Gastroesophageal sphincter (tissue), 4 donors: ENCODE measurements around the gene TENT4B. TPM values are rescaled to one million over a fixed set of nuclear protein-coding genes. Genes with fewer than 3 reads are reported as not detected.
A peak's percentile ranks its signal among the peaks of the same experiment; 100 is the strongest.

Source experiments
- ATAC-seq: fragments of 150-250 bp; one replicate; pipeline ENCODE4 v1.9.1; 2016; ENCODE audit warnings: mild to moderate bottlenecking, moderate library complexity
- H3K27ac ChIP-seq, 4 donors: fragments of 200-600 bp; sonication (generic) in 3 of 4; 1 replicate in 3 of 4; 2 replicates in 1 of 4; pipeline ENCODE4 v1.5.1; 2016 to 2019
- H3K27me3 ChIP-seq: fragments of 200-600 bp; sonication (generic); one replicate; pipeline ENCODE4 v1.5.1; 2019
- H3K36me3 ChIP-seq, 2 donors: fragments of 200-600 bp; sonication (generic); one replicate each; pipeline ENCODE4 v1.5.1; 2019; ENCODE audit warnings: control low read depth in 1 of 2
- H3K4me1 ChIP-seq, 3 donors: fragments of 200-600 bp; sonication (generic); 1 replicate in 2 of 3; 2 replicates in 1 of 3; pipeline ENCODE4 v1.5.1; 2016 to 2019; ENCODE audit warnings: control low read depth in 2 of 3
- H3K4me3 ChIP-seq, 2 donors: fragments of 200-600 bp; sonication (generic); one replicate each; pipeline ENCODE4 v1.5.1; 2019; ENCODE audit warnings: mild to moderate bottlenecking in 1 of 2, moderate library complexity in 1 of 2
- H3K9me3 ChIP-seq, 3 donors: fragments of 200-600 bp; sonication (generic); one replicate each; pipeline ENCODE4 v1.5.1; 2017 to 2019; ENCODE audit warnings: control low read depth in 2 of 3
- EP300 ChIP-seq: sonication (generic); formaldehyde crosslinking; IDR thresholded peaks from one replicate; pipeline ENCODE4 v1.6.1; 2017; ENCODE audit warnings: antibody characterized with exemption, mild to moderate bottlenecking
- POLR2A ChIP-seq, 2 donors: fragments of 450-650 bp; IDR thresholded peaks; one replicate each; pipeline ENCODE4 v1.6.1; 2017; ENCODE audit warnings: antibody characterized with exemption in 2 of 2, mild to moderate bottlenecking in 2 of 2, moderate library complexity in 1 of 2
- POLR2AphosphoS5 ChIP-seq: sonication (generic); formaldehyde crosslinking; IDR thresholded peaks from one replicate; pipeline ENCODE4 v1.6.1; 2017; ENCODE audit warnings: antibody characterized with exemption
- WGBS, 2 donors: methylation state at CpG; one replicate each; pipeline ENCODE4 v1.1.5; 2018; ENCODE audit warnings: low coverage in 1 of 2; 5-methylcytosine and 5-hydroxymethylcytosine counted together
- total RNA-seq, 4 donors: library from RNA; depleted of rRNA; stranded (reverse); fragments of >200 nt; gene quantifications; one replicate each; pipeline ENCODE4 v1.1.0, GENCODE V29; 2016
- TF ChIP-seq, protein P1 (sequence below), 4 experiments: fragments of 200-600 bp in 2 of 4; fragments of 450-650 bp in 2 of 4; sonication (generic) in 1 of 4; IDR thresholded peaks; one replicate each; pipeline ENCODE4 v1.5.1; 2017 to 2019; ENCODE audit warnings: antibody characterized with exemption in 4 of 4, mild to moderate bottlenecking in 2 of 4, moderate library complexity in 2 of 4

TENT4B gene
- total RNA-seq, 4 donors from 2014 or later, result 13.9 to 25.7 (median 20.9) TPM

GRCh38 chr16:50256604-50257003, 103.5 kb downstream of the TENT4B start:
- WGBS, 2 donors, result 100% methylated on average over 1 of the region's 1 CpG; no CpG with 5 or more reads in 1 of the 2 donors
- no peak overlapping the region for H3K4me3 ChIP-seq
- no peaks in the 10 kb centered on the region for H3K36me3 ChIP-seq
- peaks cover 0 to 35% (median 7%) of the 10 kb centered on the region in 3 donors for H3K4me1 ChIP-seq
- H3K27ac ChIP-seq, result no peak overlapping the region
- H3K9me3 ChIP-seq, result no peaks in the 10 kb centered on the region
- no peak for ATAC-seq
- TF ChIP-seq POLR2AphosphoS5 (no peak), EP300 (no peak), POLR2A (IDR thresholded peaks at IDR 0.05) (no peak)
- TF ChIP-seq, protein P1, sequence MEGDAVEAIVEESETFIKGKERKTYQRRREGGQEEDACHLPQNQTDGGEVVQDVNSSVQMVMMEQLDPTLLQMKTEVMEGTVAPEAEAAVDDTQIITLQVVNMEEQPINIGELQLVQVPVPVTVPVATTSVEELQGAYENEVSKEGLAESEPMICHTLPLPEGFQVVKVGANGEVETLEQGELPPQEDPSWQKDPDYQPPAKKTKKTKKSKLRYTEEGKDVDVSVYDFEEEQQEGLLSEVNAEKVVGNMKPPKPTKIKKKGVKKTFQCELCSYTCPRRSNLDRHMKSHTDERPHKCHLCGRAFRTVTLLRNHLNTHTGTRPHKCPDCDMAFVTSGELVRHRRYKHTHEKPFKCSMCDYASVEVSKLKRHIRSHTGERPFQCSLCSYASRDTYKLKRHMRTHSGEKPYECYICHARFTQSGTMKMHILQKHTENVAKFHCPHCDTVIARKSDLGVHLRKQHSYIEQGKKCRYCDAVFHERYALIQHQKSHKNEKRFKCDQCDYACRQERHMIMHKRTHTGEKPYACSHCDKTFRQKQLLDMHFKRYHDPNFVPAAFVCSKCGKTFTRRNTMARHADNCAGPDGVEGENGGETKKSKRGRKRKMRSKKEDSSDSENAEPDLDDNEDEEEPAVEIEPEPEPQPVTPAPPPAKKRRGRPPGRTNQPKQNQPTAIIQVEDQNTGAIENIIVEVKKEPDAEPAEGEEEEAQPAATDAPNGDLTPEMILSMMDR (IDR thresholded peaks at IDR 0.05), result no peak
- H3K27me3 ChIP-seq, result no peaks in the 10 kb centered on the region

GRCh38 chr16:50257876-50258275, 104.8 kb downstream of the TENT4B start:
- no peak for TF ChIP-seq EP300
- no peak for TF ChIP-seq POLR2AphosphoS5
- no peak for TF ChIP-seq POLR2A (IDR thresholded peaks at IDR 0.05)
- TF ChIP-seq, protein P1 (IDR thresholded peaks at IDR 0.05), result no peak
- no peak for ATAC-seq
- peaks cover 0 to 35% (median 7%) of the 10 kb centered on the region in 3 donors for H3K4me1 ChIP-seq
- no peak overlapping the region for H3K4me3 ChIP-seq
- H3K27me3 ChIP-seq, result no peaks in the 10 kb centered on the region
- no peak overlapping the region for H3K27ac ChIP-seq
- no peaks in the 10 kb centered on the region for H3K36me3 ChIP-seq
- 92 to 94% methylated on average over 3 to 8 of the region's 9 CpGs for WGBS, 2 donors
- no peaks in the 10 kb centered on the region for H3K9me3 ChIP-seq

- peak; percentile 83 for ATAC-seq
- WGBS, 2 donors, result 58% methylated on average over 7 of the region's 23 CpGs; no CpG with 5 or more reads in 1 of the 2 donors
- Histone ChIP-seq H3K27ac (peak overlapping the region in 3 of 4 donors; percentile 31 to 61 (median 41)), H3K36me3 (no peaks in the 10 kb centered on the region), H3K9me3 (no peaks in the 10 kb centered on the region), H3K4me1 (peaks cover 0 to 35% (median 7%) of the 10 kb centered on the region in 3 donors), H3K27me3 (no peaks in the 10 kb centered on the region), H3K4me3 (no peak overlapping the region)
- TF ChIP-seq POLR2AphosphoS5, result peak; percentile 48
- TF ChIP-seq EP300, result no peak
Observed at GRCh38 chr16:50259334-50260205, 106.5 kb downstream of the TENT4B start.

- TF ChIP-seq POLR2AphosphoS5 (no peak), EP300 (no peak), POLR2A (IDR thresholded peaks at IDR 0.05) (no peak)
- TF ChIP-seq, protein P1 (IDR thresholded peaks at IDR 0.05), result no peak
- Histone ChIP-seq H3K27me3 (no peaks in the 10 kb centered on the region), H3K36me3 (no peaks in the 10 kb centered on the region), H3K9me3 (no peaks in the 10 kb centered on the region), H3K4me1 (peaks cover 0 to 37% (median 7%) of the 10 kb centered on the region in 3 donors), H3K27ac (no peak overlapping the region), H3K4me3 (no peak overlapping the region)
- 100% methylated on average over 1 to 2 of the region's 9 CpGs for WGBS, 2 donors
- ATAC-seq, result no peak
Observed at GRCh38 chr16:50260206-50261159, 107.4 kb downstream of the TENT4B start.

- no peaks in the 10 kb centered on the region for H3K9me3 ChIP-seq
- no peak for TF ChIP-seq POLR2AphosphoS5
- no peak for TF ChIP-seq EP300
- no peak for TF ChIP-seq POLR2A (IDR thresholded peaks at IDR 0.05)
- TF ChIP-seq, protein P1 (IDR thresholded peaks at IDR 0.05), result no peak
- WGBS, 2 donors, result 80 to 95% methylated on average over 4 to 7 of the region's 9 CpGs
- H3K36me3 ChIP-seq, result no peaks in the 10 kb centered on the region
- ATAC-seq, result no peak
- no peaks in the 10 kb centered on the region for H3K27me3 ChIP-seq
- no peak overlapping the region for H3K4me3 ChIP-seq
- no peak overlapping the region for H3K27ac ChIP-seq
- H3K4me1 ChIP-seq, result peaks cover 0 to 44% (median 12%) of the 10 kb centered on the region in 3 donors
Observed at GRCh38 chr16:50261160-50261706, 108.1 kb downstream of the TENT4B start.
